ENCODE results near the gene ATP6AP1. TPM values are rescaled to one million over a fixed set of nuclear protein-coding genes. Genes with fewer than 3 reads are reported as not detected.

ATP6AP1 gene
- total and polyA plus RNA-seq, 10 of the 15 experiments (the other 5 are each of a cell fraction or from before 2014, with no cell fraction given), result 4.5 to 56.4 (median 32.0) TPM

- no TSS peak for BruUV-seq (replicated peaks)
- no peaks in the 10 kb centered on the region for H4K20me1 ChIP-seq (ENCODE audit: control insufficient read depth, insufficient read depth)
- H3K27me3 ChIP-seq (replicated peaks in 1 of 2; ENCODE audit: control insufficient read depth in 2 of 2, insufficient read depth in 2 of 2, low read length in 1 of 2), result no peaks in the 10 kb centered on the region
- DNase-seq (ENCODE audit: low read depth, low spot score) (no peak), FAIRE-seq (no peak), ATAC-seq (no peak)
- H2AFZ ChIP-seq (ENCODE audit: control insufficient read depth, low read depth, low read length), result no peak overlapping the region
- H3K36me3 ChIP-seq (ENCODE audit: control insufficient read depth in 2 of 2, insufficient read depth in 2 of 2, low read length in 1 of 2), result peaks cover 0 to 5% of the 10 kb centered on the region in 2 experiments; a peak in 1 of 4 replicates
- no peak overlapping the region for H3K4me3 ChIP-seq
- H3K27ac ChIP-seq (ENCODE audit: control insufficient read depth, insufficient read depth), result no peak overlapping the region
- no peak for TF ChIP-seq CBX3 (IDR thresholded peaks at IDR 0.05; ENCODE audit: borderline replicate concordance, low read depth)
- TF ChIP-seq KDM1A (IDR thresholded peaks at IDR 0.05; ENCODE audit: borderline replicate concordance), result no peak
- TF ChIP-seq NKRF (conservative IDR thresholded peaks at IDR 0.05), result no peak
- no peak for TF ChIP-seq USF1 (IDR thresholded peaks at IDR 0.05; ENCODE audit: borderline replicate concordance, extremely low read length, insufficient read depth, low read depth, low read length)
- no peak for TF ChIP-seq PAX5 (IDR thresholded peaks at IDR 0.05; ENCODE audit: borderline replicate concordance, low read depth, low read length)
- 64% methylated on average over 17 of the region's 17 CpGs for WGBS (ENCODE audit: insufficient coverage, insufficient replicate concordance, low lambda C conversion rate, missing lambda C conversion rate)
- intact Hi-C loops (cut with micrococcal nuclease; ENCODE audit: unreplicated experiment), result no loop called here
- ChIA-PET POLR2A (interaction anchor here (0.6 kb wide), 1 partner anchor 17 kb away, joined by 3 read pairs; no protein-coding TSS in a partner anchor), SMC1A (ENCODE audit: uncharacterized antibody, unreplicated experiment) (interaction anchor here (0.9 kb wide), 1 partner anchor 36 kb away, joined by 3 read pairs; no protein-coding TSS in a partner anchor), RAD21 (ENCODE audit: unreplicated experiment) (no interaction called here), CTCF (no interaction called here)
- no peaks in the 10 kb centered on the region for H3K9me3 ChIP-seq (replicated peaks; ENCODE audit: control insufficient read depth, insufficient read depth, low read length)
- no peak overlapping the region for H3K9ac ChIP-seq (ENCODE audit: control insufficient read depth, insufficient read depth, low read length)
- in situ Hi-C loops (cut with MboI), result no loop called here
- peaks cover 28% of the 10 kb centered on the region for H3K79me2 ChIP-seq (ENCODE audit: control insufficient read depth, insufficient read depth, low read length)
- H3K4me2 ChIP-seq (ENCODE audit: control insufficient read depth, insufficient read depth), result no peak overlapping the region
- 0 out of 2 replicates have a peak, but pooled peaks cover 3% of the 10 kb centered on the region for H3K4me1 ChIP-seq (ENCODE audit: control insufficient read depth, insufficient read depth, low read length)
Observed at GRCh38 chrX:154440623-154441357, 12.3 kb downstream of the ATP6AP1 start.

Measured in GM12878 (cell line).